ENCODE data around the gene TNFRSF12A. TPM values are rescaled to one million over a fixed set of nuclear protein-coding genes. Genes with fewer than 3 reads are reported as not detected.
"Not testable (repeated sequence)": the region's sequence is repeated elsewhere in the genome, so short reads cannot be mapped to it uniquely, and the experiment has no call there.

The TNFRSF12A gene
- total and polyA plus RNA-seq, 12 donors: 28.0 to 740 (median 108) TPM

- intact Hi-C loops (cut with DNase I): loop anchor here in 3 of 10 donors (10.0 kb wide), 2 partner anchors 63 to 113 kb away; partner anchors contain the start of gene ZNF205 (in 1 of the 3)
- Histone ChIP-seq H3K27me3 (peaks cover 6 to 44% (median 31%) of the 10 kb centered on the region in 7 donors), H3K4me1 (peaks cover 2 to 22% (median 5%) of the 10 kb centered on the region in 9 donors), H3K27ac (peak overlapping the region in 1 of 10 donors; percentile 65), H3K4me3 (peak overlapping the region in 1 of 10 donors; percentile 7), H3K9me3 (no peaks in the 10 kb centered on the region), H3K36me3 (peaks cover 0 to 2% (median 0%) of the 10 kb centered on the region in 9 donors)
- TF ChIP-seq CTCF (IDR thresholded peaks at IDR 0.05): no peak
- ATAC-seq (no peak), DNase-seq (no peak)
- 83 to 91% methylated on average over 9 of the region's 9 CpGs for WGBS, 2 donors
Observed at GRCh38 chr16:3051494-3051893, 31.3 kb downstream of the TNFRSF12A start.

- peaks cover 0 to 28% (median under 1%) of the 10 kb centered on the region in 9 donors for H3K4me1 ChIP-seq
- not testable (repeated sequence) for DNase-seq, H3K9me3 ChIP-seq, H3K4me3 ChIP-seq
- WGBS, 2 donors: 82 to 84% methylated on average over 10 to 11 of the region's 12 CpGs
- H3K27ac ChIP-seq: peak overlapping the region in 1 of 10 donors; percentile 65
- intact Hi-C loops (cut with DNase I): loop anchor here in 3 of 10 donors (10.0 kb wide), 2 partner anchors 62 to 112 kb away; partner anchors contain the start of gene ZNF205 (in 1 of the 3)
- H3K27me3 ChIP-seq: peaks cover 0 to 32% (median 20%) of the 10 kb centered on the region in 7 donors
- peak in 1 of 8 donors; percentile 8 for ATAC-seq
- peaks cover 0 to 14% (median 0%) of the 10 kb centered on the region in 9 donors for H3K36me3 ChIP-seq
Observed at GRCh38 chr16:3052571-3053329, 32.6 kb downstream of the TNFRSF12A start.

- H3K4me1 ChIP-seq: peaks cover 2 to 33% (median 7%) of the 10 kb centered on the region in 9 donors
- intact Hi-C loops (cut with DNase I): loop anchor here in 3 of 10 donors (10.0 kb wide), 2 partner anchors 61 to 111 kb away; partner anchors contain the start of gene ZNF205 (in 1 of the 3)
- peaks cover 0 to 26% (median 15%) of the 10 kb centered on the region in 7 donors for H3K27me3 ChIP-seq
- H3K36me3 ChIP-seq: peaks cover 0 to 15% (median 0%) of the 10 kb centered on the region in 9 donors
- not testable (repeated sequence) for ATAC-seq, DNase-seq, H3K4me3 ChIP-seq, H3K9me3 ChIP-seq
- 90 to 91% methylated on average over 12 of the region's 13 CpGs for WGBS, 2 donors
- peak overlapping the region in 1 of 10 donors; percentile 65 for H3K27ac ChIP-seq
Observed at GRCh38 chr16:3053330-3053710, 33.2 kb downstream of the TNFRSF12A start.

- ATAC-seq (no peak), DNase-seq (no peak)
- H3K4me1 ChIP-seq: peaks cover 7 to 47% (median 17%) of the 10 kb centered on the region in 9 donors
- no peak overlapping the region for H3K4me3 ChIP-seq
- 75 to 81% methylated on average over 17 of the region's 17 CpGs for WGBS, 2 donors
- peaks cover 0 to 15% (median 0%) of the 10 kb centered on the region in 9 donors for H3K36me3 ChIP-seq
- peak overlapping the region in 1 of 10 donors; percentile 76 for H3K27ac ChIP-seq
- TF ChIP-seq CTCF (IDR thresholded peaks at IDR 0.05): no peak
- intact Hi-C loops (cut with DNase I): loop anchor here in 5 of 10 donors (5.0 to 10.0 kb wide), 6 partner anchors 42 to 112 kb away; partner anchors contain the start of genes ZNF205 (in 2 of the 5) and ZSCAN10 (in 1 of the 5)
- no peaks in the 10 kb centered on the region for H3K9me3 ChIP-seq
- peaks cover 0 to 8% (median 1%) of the 10 kb centered on the region in 7 donors for H3K27me3 ChIP-seq
Observed at GRCh38 chr16:3054965-3055733, 35.0 kb downstream of the TNFRSF12A start.

GRCh38 chr16:3055734-3056115, 35.6 kb downstream of the TNFRSF12A start:
- H3K27ac ChIP-seq: peak overlapping the region in 1 of 10 donors; percentile 76
- peaks cover 0 to 15% (median 0%) of the 10 kb centered on the region in 9 donors for H3K36me3 ChIP-seq
- DNase-seq, H3K4me3 ChIP-seq, H3K27me3 ChIP-seq, H3K9me3 ChIP-seq, ATAC-seq: not testable (repeated sequence)
- intact Hi-C loops (cut with DNase I): loop anchor here in 5 of 10 donors (5.0 to 10.0 kb wide), 6 partner anchors 42 to 112 kb away; partner anchors contain the start of genes ZNF205 (in 2 of the 5) and ZSCAN10 (in 1 of the 5)
- peaks cover 7 to 53% (median 22%) of the 10 kb centered on the region in 9 donors for H3K4me1 ChIP-seq
- WGBS, 2 donors: 53 to 64% methylated on average over 9 of the region's 9 CpGs

Data from heart right ventricle (tissue), 16 donors.